B cell (primary cell): ENCODE results near the gene ZSCAN2. TPM values are rescaled to one million over a fixed set of nuclear protein-coding genes. Genes with fewer than 3 reads are reported as not detected.

ENCODE experiments used
- ATAC-seq: fragments of 200-7000 bp; cut with Tn5 transposase; one replicate; pipeline ENCODE4 v1.10.0; 2021; ENCODE audit warnings: low read depth, mild to moderate bottlenecking, moderate number of reproducible peaks, moderate library complexity
- CTCF ChIA-PET: fragments of 350-600 bp; sonication (Branson Sonifier 250); formaldehyde crosslinking; loops from one replicate; lab custom pipeline; 2021; ENCODE audit warnings: antibody characterized with exemption, inconsistent platforms; lab: Charles Lee
- POLR2A ChIA-PET: fragments of 350-600 bp; sonication (Branson Sonifier 250); formaldehyde crosslinking; loops from one replicate; lab custom pipeline; 2021; ENCODE audit warnings: antibody characterized with exemption; lab: Charles Lee
- DNase-seq: peaks from one replicate; pipeline ENCODE4 v3.0.0; 2013
- H2AFZ ChIP-seq: 2 replicates; pipeline ENCODE4 v1.6.1; 2012; ENCODE audit warnings: mild to moderate bottlenecking, low read depth, low read length; ENCODE audit not compliant: insufficient read depth, poor library complexity, severe bottlenecking
- H3K27ac ChIP-seq, 2 donors: 1 replicate in 1 of 2; 2 replicates in 1 of 2; pipeline ENCODE4 v1.5.1; 2012 to 2013; ENCODE audit warnings: low read length in 2 of 2, mild to moderate bottlenecking in 2 of 2, moderate library complexity in 1 of 2
- H3K27me3 ChIP-seq, 4 experiments: fragments of 200-600 bp in 1 of 4; sonication (generic) in 1 of 4; replicated peaks in 1 of 4; 1 replicate in 2 of 4; 2 replicates in 2 of 4; pipeline versions ENCODE4 v1.6.1 to v1.7.0; 2013 to 2016; ENCODE audit warnings: low read length in 3 of 4, mild to moderate bottlenecking in 2 of 4, mixed read lengths in 1 of 4, moderate library complexity in 1 of 4; ENCODE audit not compliant: insufficient read depth in 4 of 4, control insufficient read depth in 3 of 4; ENCODE audit errors: control extremely low read depth in 1 of 4
- H3K36me3 ChIP-seq, 2 experiments: replicated peaks in 1 of 2; 1 replicate in 1 of 2; 2 replicates in 1 of 2; pipeline versions ENCODE4 v1.6.1 to v1.7.1; 2013; ENCODE audit warnings: low read length in 1 of 2; ENCODE audit not compliant: insufficient read depth in 2 of 2, control insufficient read depth in 1 of 2; ENCODE audit errors: control extremely low read depth in 1 of 2, extremely low read depth in 1 of 2
- H3K4me1 ChIP-seq, 2 donors: fragments of 200-600 bp in 1 of 2; sonication (generic) in 1 of 2; 1 replicate in 1 of 2; 2 replicates in 1 of 2; pipeline versions ENCODE4 v1.5.1 to v1.6.1; 2013 to 2017; ENCODE audit warnings: low read length in 2 of 2; ENCODE audit not compliant: control insufficient read depth in 2 of 2, insufficient read depth in 2 of 2
- H3K4me2 ChIP-seq: replicated peaks from 2 replicates; pipeline ENCODE3; 2012; ENCODE audit warnings: mild to moderate bottlenecking, low read depth, low read length; ENCODE audit not compliant: poor library complexity, severe bottlenecking
- H3K4me3 ChIP-seq, 5 experiments: fragments of 200-600 bp in 1 of 5; sonication (generic) in 1 of 5; 1 replicate in 3 of 5; 2 replicates in 2 of 5; pipeline versions ENCODE4 v1.5.1 to v1.7.0; 2011 to 2016; ENCODE audit warnings: low read length in 4 of 5, mild to moderate bottlenecking in 4 of 5, low read depth in 2 of 5, control low read depth in 1 of 5, moderate library complexity in 1 of 5; ENCODE audit not compliant: insufficient read depth in 1 of 5; ENCODE audit errors: control extremely low read depth in 1 of 5, extremely low read depth in 1 of 5
- H3K79me2 ChIP-seq: fragments of 200-600 bp; sonication (generic); one replicate; pipeline ENCODE4 v1.6.0; 2016; ENCODE audit warnings: low read length; ENCODE audit not compliant: control insufficient read depth, insufficient read depth
- H3K9ac ChIP-seq: fragments of 200-600 bp; sonication (generic); 2 replicates; pipeline ENCODE4 v1.6.1; 2017; ENCODE audit warnings: mild to moderate bottlenecking, low read length, moderate library complexity
- H3K9me3 ChIP-seq, 3 donors: one replicate each; pipeline versions ENCODE4 v1.6.1 to v1.7.1; 2013; ENCODE audit warnings: low read length in 2 of 3; ENCODE audit not compliant: control insufficient read depth in 2 of 3, insufficient read depth in 1 of 3; ENCODE audit errors: control extremely low read depth in 1 of 3
- H4K20me1 ChIP-seq: 2 replicates; pipeline ENCODE4 v1.6.0; 2012; ENCODE audit warnings: mild to moderate bottlenecking, low read length; ENCODE audit not compliant: insufficient read depth, control insufficient read depth, poor library complexity, severe bottlenecking
- H3K27ac Mint-ChIP-seq: one replicate; pipeline ENCODE4 v1.8.0; 2021; ENCODE audit warnings: mixed read lengths
- H3K27me3 Mint-ChIP-seq: one replicate; pipeline ENCODE4 v1.8.0; 2021; ENCODE audit warnings: mixed read lengths
- H3K4me1 Mint-ChIP-seq: one replicate; pipeline ENCODE4 v1.8.0; 2021; ENCODE audit warnings: mixed read lengths
- H3K4me3 Mint-ChIP-seq: one replicate; pipeline ENCODE4 v1.8.0; 2021; ENCODE audit warnings: mixed read lengths
- H3K9me3 Mint-ChIP-seq: one replicate; pipeline ENCODE4 v1.8.0; 2022; ENCODE audit warnings: mixed read lengths; ENCODE audit not compliant: insufficient read depth
- EZH2 ChIP-seq: IDR thresholded peaks from 2 replicates; pipeline ENCODE4 v1.6.1; 2012; ENCODE audit warnings: borderline replicate concordance, low read depth, mild to moderate bottlenecking, moderate library complexity, low read length; ENCODE audit not compliant: insufficient read depth, poor library complexity, severe bottlenecking
- WGBS: methylation state at CpG from one replicate; pipeline ENCODE4 v1.1.5; 2013; ENCODE audit warnings: missing lambda C conversion rate; ENCODE audit not compliant: insufficient coverage; 5-methylcytosine and 5-hydroxymethylcytosine counted together
- intact Hi-C: fragments of 100-400 bp; cut with micrococcal nuclease; formaldehyde crosslinking; loops from one replicate; pipeline ENCODE4 v1.10.0; 2022
- polyA plus RNA-seq: library from polyadenylated mRNA; depleted of rRNA; stranded (reverse); fragments of >200 nt; gene quantifications from 2 replicates; pipeline ENCODE4 v1.2.3, GENCODE V29; 2012
- total RNA-seq, 2 donors: library from RNA; stranded (reverse); fragments of 120-200 nt in 1 of 2; gene quantifications; 1 replicate in 1 of 2; 2 replicates in 1 of 2; pipeline versions ENCODE4 v1.2.3 to v1.2.4, GENCODE V29; 2013 to 2022
- TF ChIP-seq, protein P1 (sequence below): fragments of 200-600 bp; IDR thresholded peaks from one replicate; pipeline ENCODE4 v1.8.0; 2022; ENCODE audit warnings: antibody characterized with exemption, mild to moderate bottlenecking

The ZSCAN2 gene
- total and polyA plus RNA-seq, 2 donors (not counting 1 experiment from before 2014, with no cell fraction given): 9.9 to 18.6 TPM

DNA sequence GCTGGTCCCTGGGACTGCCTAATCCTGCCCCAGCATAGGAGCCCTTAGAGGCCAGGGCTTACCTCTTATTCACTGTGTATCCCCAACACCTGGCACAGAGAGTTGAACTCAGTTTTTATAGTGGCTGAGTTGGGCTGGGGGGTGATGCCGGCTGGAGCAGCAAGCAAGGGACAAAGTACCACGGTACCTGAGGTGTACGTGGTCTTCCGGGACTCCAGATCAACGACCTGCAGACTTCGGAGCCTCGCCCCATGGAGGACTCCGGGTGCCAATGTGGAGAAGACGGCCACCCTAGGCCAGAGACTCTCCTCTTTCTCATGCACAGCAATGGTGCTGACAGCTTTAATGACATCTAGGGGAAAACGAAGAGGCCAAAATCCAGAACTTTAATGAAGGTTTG, 45.2 kb downstream of the ZSCAN2 start:
- H2AFZ ChIP-seq: no peak overlapping the region
- H3K79me2 ChIP-seq: no peaks in the 10 kb centered on the region
- H3K4me1 ChIP-seq: peaks cover 4 to 5% of the 10 kb centered on the region in 2 donors
- no peak overlapping the region for H3K27ac ChIP-seq
- H4K20me1 ChIP-seq: peaks cover 5% of the 10 kb centered on the region
- H3K4me1 Mint-ChIP-seq: peaks cover 11% of the 10 kb centered on the region
- H3K27me3 Mint-ChIP-seq: no peaks in the 10 kb centered on the region
- ATAC-seq (no peak), DNase-seq (no peak)
- H3K4me3 Mint-ChIP-seq: no peak overlapping the region
- H3K9me3 ChIP-seq: no peaks in the 10 kb centered on the region
- no peaks in the 10 kb centered on the region for H3K27me3 ChIP-seq
- ChIA-PET POLR2A (no interaction called here), CTCF (no interaction called here)
- H3K4me2 ChIP-seq: no peak overlapping the region
- H3K4me3 ChIP-seq: no peak overlapping the region
- intact Hi-C loops: no loop called here
- TF ChIP-seq, protein P1, sequence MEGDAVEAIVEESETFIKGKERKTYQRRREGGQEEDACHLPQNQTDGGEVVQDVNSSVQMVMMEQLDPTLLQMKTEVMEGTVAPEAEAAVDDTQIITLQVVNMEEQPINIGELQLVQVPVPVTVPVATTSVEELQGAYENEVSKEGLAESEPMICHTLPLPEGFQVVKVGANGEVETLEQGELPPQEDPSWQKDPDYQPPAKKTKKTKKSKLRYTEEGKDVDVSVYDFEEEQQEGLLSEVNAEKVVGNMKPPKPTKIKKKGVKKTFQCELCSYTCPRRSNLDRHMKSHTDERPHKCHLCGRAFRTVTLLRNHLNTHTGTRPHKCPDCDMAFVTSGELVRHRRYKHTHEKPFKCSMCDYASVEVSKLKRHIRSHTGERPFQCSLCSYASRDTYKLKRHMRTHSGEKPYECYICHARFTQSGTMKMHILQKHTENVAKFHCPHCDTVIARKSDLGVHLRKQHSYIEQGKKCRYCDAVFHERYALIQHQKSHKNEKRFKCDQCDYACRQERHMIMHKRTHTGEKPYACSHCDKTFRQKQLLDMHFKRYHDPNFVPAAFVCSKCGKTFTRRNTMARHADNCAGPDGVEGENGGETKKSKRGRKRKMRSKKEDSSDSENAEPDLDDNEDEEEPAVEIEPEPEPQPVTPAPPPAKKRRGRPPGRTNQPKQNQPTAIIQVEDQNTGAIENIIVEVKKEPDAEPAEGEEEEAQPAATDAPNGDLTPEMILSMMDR: no peak
- peaks cover 4 to 71% of the 10 kb centered on the region in 2 experiments for H3K36me3 ChIP-seq
- H3K9me3 Mint-ChIP-seq: no peaks in the 10 kb centered on the region
- H3K9ac ChIP-seq: no peak overlapping the region
- WGBS: 100% methylated on average over 6 of the region's 10 CpGs
- no peak overlapping the region for H3K27ac Mint-ChIP-seq

DNA sequence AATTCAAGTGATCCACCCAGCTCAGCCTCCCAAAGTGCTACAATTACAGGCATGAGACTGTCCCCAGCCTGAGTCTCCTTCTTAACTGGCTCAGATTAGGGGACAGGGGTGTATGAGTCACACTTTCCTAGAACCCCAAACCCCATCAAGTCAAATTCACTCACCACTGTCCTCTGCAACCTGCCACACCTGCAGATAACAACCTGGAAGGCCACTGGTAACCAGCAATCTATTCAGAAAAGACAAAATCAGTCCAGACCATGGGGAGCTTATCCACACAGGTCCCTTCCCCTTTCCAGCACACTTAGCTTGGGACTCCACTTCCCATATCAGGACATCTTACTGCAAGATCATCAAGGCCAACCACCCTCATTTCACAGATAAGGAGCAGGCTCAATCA, 46.9 kb downstream of the ZSCAN2 start:
- H3K9me3 ChIP-seq: no peaks in the 10 kb centered on the region
- peaks cover 5% of the 10 kb centered on the region for H4K20me1 ChIP-seq
- DNase-seq: no peak
- Mint-ChIP-seq H3K9me3 (no peaks in the 10 kb centered on the region), H3K4me1 (peaks cover 17% of the 10 kb centered on the region), H3K27ac (no peak overlapping the region), H3K4me3 (no peak overlapping the region), H3K27me3 (no peaks in the 10 kb centered on the region)
- H3K4me1 ChIP-seq: peaks cover 4 to 6% of the 10 kb centered on the region in 2 donors
- H3K36me3 ChIP-seq: peaks cover 4 to 69% of the 10 kb centered on the region in 2 experiments
- H3K9ac ChIP-seq: no peak overlapping the region
- peaks cover 6% of the 10 kb centered on the region for H3K79me2 ChIP-seq
- no peak overlapping the region for H3K4me2 ChIP-seq
- TF ChIP-seq, protein P1: no peak
- TF ChIP-seq EZH2: no peak
- H3K27me3 ChIP-seq: no peaks in the 10 kb centered on the region
- H3K27ac ChIP-seq: no peak overlapping the region
- intact Hi-C loops: no loop called here
- POLR2A ChIA-PET: no interaction called here
- H2AFZ ChIP-seq: no peak overlapping the region
- CTCF ChIA-PET: no interaction called here
- ATAC-seq: no peak
- no peak overlapping the region for H3K4me3 ChIP-seq
